ENCODE data around the gene MORF4L1. TPM values are rescaled to one million over a fixed set of nuclear protein-coding genes. Genes with fewer than 3 reads are reported as not detected.
"Not testable (repeated sequence)": the region's sequence is repeated elsewhere in the genome, so short reads cannot be mapped to it uniquely, and the experiment has no call there.

The MORF4L1 gene
- total RNA-seq, 4 donors from 2014 or later: 302 to 390 (median 316) TPM

GRCh38 chr15:78923480-78924360, 51.0 kb downstream of the MORF4L1 start:
- no peak for TF ChIP-seq CTCF (IDR thresholded peaks at IDR 0.05)
- DNase-seq (ENCODE audit: low spot score) (no peak), ATAC-seq (ENCODE audit: low FRiP score) (no peak)

- no peak for TF ChIP-seq CTCF (IDR thresholded peaks at IDR 0.05)
- no peak for DNase-seq (ENCODE audit: low spot score)
- no peak for ATAC-seq (ENCODE audit: low FRiP score)
These were observed 52.5 kb downstream of the MORF4L1 start for GRCh38 chr15:78925076-78925624.

- ATAC-seq (ENCODE audit: low FRiP score) (no peak), DNase-seq (ENCODE audit: low spot score) (no peak)
- TF ChIP-seq CTCF (IDR thresholded peaks at IDR 0.05): no peak
These were observed 53.5 kb downstream of the MORF4L1 start for GRCh38 chr15:78925956-78926743.

- no peak for TF ChIP-seq CTCF (IDR thresholded peaks at IDR 0.05)
- ATAC-seq (ENCODE audit: low FRiP score) (no peak), DNase-seq (ENCODE audit: low spot score) (no peak)
These were observed 54.5 kb downstream of the MORF4L1 start for GRCh38 chr15:78927077-78927790.

- ATAC-seq (ENCODE audit: low FRiP score); DNase-seq (ENCODE audit: low spot score): not testable (repeated sequence)
These were observed 55.5 kb downstream of the MORF4L1 start for GRCh38 chr15:78928176-78928575.

GRCh38 chr15:78928616-78929093, 56.0 kb downstream of the MORF4L1 start:
- DNase-seq (ENCODE audit: low spot score): no peak
- no peak for TF ChIP-seq CTCF (IDR thresholded peaks at IDR 0.05)
- no peak for ATAC-seq (ENCODE audit: low FRiP score)

Measured in omental fat pad (tissue), 4 donors.